Measurements from ENCODE around the gene MED27. TPM values are rescaled to one million over a fixed set of nuclear protein-coding genes. Genes with fewer than 3 reads are reported as not detected.

The MED27 gene
- total RNA-seq, 2 donors from 2014 or later: 35.4 to 41.9 TPM

DNA sequence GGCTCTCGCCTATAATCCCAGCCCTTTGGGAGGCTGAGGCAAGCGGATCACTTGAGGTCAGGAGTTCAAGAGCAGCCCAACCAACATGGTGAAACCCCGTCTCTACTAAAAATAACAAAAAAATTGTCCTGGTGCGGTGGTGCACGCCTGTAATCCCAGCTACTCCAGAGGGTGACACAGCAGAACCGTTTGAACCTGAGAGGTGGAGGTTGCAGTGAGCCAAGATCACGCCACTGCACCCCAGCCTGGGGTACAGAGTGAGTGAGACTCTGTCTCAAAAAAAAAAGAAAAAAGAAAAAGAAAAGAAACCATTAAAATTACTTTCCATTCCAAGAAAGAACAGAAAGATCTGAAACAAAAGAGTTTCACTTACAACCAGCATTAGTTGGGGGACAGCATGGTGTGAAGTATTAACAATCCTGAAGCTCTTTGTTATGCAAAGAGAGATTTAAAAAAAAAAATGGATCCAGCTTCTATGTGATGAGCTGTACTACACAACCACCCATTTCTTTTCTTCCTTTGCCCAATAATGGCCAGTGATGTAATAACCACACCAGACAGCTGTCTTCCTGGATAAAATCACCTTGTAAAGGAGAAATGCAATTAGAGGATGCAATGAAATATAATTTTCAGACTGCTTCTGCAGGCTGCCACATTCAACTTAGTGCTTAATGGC lies 76.9 kb downstream of the MED27 start:
- no peak for DNase-seq (ENCODE audit: low spot score)
- no peaks in the 10 kb centered on the region for H3K27me3 Mint-ChIP-seq
- H3K27ac Mint-ChIP-seq: peak overlapping the region in 1 of 2 donors; percentile 84
- ATAC-seq: no peak
- H3K4me1 Mint-ChIP-seq (ENCODE audit: low read depth in 2 of 2): peaks cover 60 to 72% of the 10 kb centered on the region in 2 donors
- H3K36me3 Mint-ChIP-seq: peaks cover 5% of the 10 kb centered on the region
- H3K4me3 Mint-ChIP-seq: peak overlapping the region; percentile 10
- peaks cover 4% of the 10 kb centered on the region for H3K9me3 Mint-ChIP-seq

DNA sequence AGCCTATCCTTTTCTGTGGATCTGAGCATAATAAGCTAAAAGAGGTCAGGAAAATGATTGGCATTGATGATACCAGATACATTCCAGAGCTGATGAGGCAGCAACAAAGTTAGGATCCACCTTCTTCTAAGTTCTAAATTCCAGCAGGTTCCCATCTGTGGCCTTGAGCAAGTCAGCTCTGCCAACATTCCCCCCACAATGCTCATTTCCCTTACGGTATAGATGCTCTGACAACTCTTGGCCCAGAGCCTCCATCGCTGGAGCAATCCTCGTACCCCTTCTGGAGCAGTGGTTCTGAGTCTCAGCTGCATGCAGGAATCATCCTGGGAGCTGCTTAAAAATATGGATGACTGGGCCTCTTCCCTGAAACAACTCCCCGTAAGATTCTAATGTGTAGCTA lies 78.1 kb downstream of the MED27 start:
- Mint-ChIP-seq H3K36me3 (peaks cover 5% of the 10 kb centered on the region), H3K27me3 (no peaks in the 10 kb centered on the region), H3K27ac (peak overlapping the region in 1 of 2 donors; percentile 20), H3K4me3 (no peak overlapping the region), H3K4me1 (ENCODE audit: low read depth in 2 of 2) (peaks cover 49 to 60% of the 10 kb centered on the region in 2 donors), H3K9me3 (no peaks in the 10 kb centered on the region)
- ATAC-seq (no peak), DNase-seq (ENCODE audit: low spot score) (no peak)

DNA sequence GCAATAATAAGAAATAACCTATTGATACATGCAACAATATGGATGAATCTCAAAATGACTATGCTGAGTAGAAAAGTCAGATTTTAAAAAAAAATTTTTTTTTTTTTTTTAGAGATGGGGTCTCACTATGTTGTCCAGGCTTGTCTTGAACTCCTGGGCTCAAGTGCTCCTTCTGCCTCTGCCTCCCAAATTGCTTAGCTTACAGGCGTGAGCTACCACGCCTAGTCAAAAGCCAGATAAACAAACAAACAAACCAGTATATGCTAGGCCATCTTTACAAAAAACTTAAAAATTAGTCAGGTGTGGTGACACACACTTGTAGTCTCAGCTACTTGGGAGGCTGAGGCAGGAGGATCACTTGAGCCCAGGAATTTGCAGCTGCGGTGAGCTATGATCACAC lies 79.0 kb downstream of the MED27 start:
- Mint-ChIP-seq H3K9me3 (no peaks in the 10 kb centered on the region), H3K27ac (peak overlapping the region in 1 of 2 donors; percentile 15), H3K36me3 (peaks cover 5% of the 10 kb centered on the region), H3K4me3 (peak overlapping the region; percentile 74), H3K27me3 (no peaks in the 10 kb centered on the region), H3K4me1 (ENCODE audit: low read depth in 2 of 2) (peaks cover 43 to 53% of the 10 kb centered on the region in 2 donors)
- DNase-seq (ENCODE audit: low spot score) (no peak), ATAC-seq (no peak)

DNA sequence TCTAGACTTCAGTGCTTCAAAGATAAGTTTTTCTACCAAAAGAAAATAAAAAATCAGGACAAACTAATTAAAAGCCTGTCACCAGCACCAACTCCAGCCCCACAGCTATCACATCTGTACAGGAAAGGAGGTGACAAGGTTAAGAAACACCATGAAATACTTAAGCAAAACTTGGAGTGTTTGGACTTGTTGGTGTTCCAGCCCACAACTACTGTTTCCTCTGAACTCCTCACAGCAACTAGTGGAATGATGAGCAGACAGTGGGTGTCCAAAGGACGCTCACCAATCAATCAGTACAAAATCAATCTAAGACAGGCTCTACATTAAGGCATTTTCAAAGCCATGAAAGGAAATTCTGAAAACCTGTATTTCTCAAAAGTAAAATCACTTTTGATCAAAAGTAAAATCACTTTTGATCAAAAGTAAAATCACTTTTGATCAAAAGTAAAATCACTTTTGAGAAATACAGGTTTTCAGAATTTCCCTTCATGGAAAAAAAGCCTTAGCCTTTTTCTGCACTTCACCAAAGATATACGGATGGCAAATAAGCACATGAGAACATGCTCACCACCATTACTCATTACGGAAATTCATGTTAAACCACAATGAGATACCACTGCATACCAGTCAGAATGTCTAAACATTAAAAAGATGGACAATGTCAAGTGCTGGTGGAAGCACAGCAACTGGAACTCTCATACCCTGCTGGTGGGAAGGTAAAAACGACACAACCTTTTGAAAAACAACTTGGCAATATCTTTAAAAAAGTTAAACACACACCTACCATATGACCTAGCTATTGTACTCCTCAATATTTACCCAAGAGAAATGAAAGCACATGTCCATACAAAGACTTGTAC lies 79.7 kb downstream of the MED27 start:
- Mint-ChIP-seq H3K27ac (peak overlapping the region in 1 of 2 donors; percentile 15), H3K27me3 (no peaks in the 10 kb centered on the region), H3K9me3 (no peaks in the 10 kb centered on the region), H3K4me1 (ENCODE audit: low read depth in 2 of 2) (peaks cover 41 to 52% of the 10 kb centered on the region in 2 donors), H3K36me3 (peaks cover 5% of the 10 kb centered on the region), H3K4me3 (peak overlapping the region; percentile 74)
- DNase-seq (ENCODE audit: low spot score) (no peak), ATAC-seq (peak; percentile 83 to 87)

DNA sequence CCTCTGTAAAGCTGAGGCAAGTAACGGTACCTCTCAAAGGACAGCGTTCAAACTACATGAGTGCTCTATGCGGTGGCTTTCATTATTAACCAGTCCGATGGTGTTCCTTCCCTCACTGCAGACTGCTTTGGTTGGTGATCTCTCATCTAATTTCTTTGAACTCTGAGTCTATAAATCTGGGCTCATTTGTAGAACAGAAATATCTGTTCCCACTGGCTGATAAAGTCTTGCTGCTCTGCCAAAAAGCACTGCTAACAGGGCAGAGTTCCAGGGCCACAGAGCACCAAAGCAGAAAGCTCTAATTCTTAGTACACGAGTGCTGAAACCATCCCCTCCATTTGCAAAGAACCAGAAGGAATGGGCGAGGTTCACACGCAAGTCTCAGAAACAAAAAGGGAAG lies 81.9 kb downstream of the MED27 start:
- H3K36me3 Mint-ChIP-seq: peaks cover 5% of the 10 kb centered on the region
- no peak for DNase-seq (ENCODE audit: low spot score)
- peaks cover 28 to 32% of the 10 kb centered on the region in 2 donors for H3K4me1 Mint-ChIP-seq (ENCODE audit: low read depth in 2 of 2)
- ATAC-seq: no peak
- no peak overlapping the region for H3K4me3 Mint-ChIP-seq
- no peaks in the 10 kb centered on the region for H3K27me3 Mint-ChIP-seq
- no peak overlapping the region for H3K27ac Mint-ChIP-seq
- no peaks in the 10 kb centered on the region for H3K9me3 Mint-ChIP-seq

DNA sequence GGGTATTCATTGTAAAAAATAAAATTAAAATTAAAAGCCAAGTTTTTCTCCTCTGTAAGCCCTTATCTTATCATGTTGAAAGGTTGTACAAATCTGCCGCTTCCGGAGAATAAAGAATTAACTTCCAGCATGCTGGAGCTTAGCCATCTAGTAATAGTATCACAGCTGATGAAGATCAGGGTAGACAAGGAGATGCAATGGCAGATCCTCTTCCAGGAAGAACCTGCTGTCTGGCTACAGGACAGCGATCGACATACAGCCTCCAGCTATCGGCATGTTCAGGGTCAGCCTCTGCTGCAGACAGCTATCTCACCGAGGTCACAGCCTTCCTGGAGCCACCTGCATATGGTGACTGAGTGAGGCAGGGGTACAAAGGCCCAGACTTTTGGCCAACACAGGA lies 82.6 kb downstream of the MED27 start:
- H3K27ac Mint-ChIP-seq: no peak overlapping the region
- ATAC-seq (no peak), DNase-seq (ENCODE audit: low spot score) (no peak)
- no peak overlapping the region for H3K4me3 Mint-ChIP-seq
- H3K27me3 Mint-ChIP-seq: no peaks in the 10 kb centered on the region
- no peaks in the 10 kb centered on the region for H3K9me3 Mint-ChIP-seq
- peaks cover 5% of the 10 kb centered on the region for H3K36me3 Mint-ChIP-seq
- peaks cover 23 to 29% of the 10 kb centered on the region in 2 donors for H3K4me1 Mint-ChIP-seq (ENCODE audit: low read depth in 2 of 2)

DNA sequence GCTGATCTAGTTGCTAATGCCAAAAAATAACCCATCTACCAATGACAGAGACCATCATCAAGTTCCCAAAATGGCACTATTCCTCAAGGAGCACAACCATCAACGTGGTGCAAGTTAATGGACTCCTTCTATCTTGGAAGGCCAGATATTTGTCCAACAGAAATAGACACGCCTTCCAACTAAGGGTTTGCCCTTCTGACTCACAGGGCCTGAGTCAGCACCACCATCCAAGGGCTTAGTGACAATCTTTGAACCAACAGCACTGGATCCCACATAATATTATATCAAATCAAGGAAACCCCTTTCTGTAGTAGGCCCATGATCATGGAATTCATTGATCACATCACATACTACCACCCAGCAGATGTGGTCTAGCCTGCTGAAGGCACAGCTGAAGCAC lies 84.3 kb downstream of the MED27 start:
- Mint-ChIP-seq H3K36me3 (peaks cover 4% of the 10 kb centered on the region), H3K27me3 (no peaks in the 10 kb centered on the region), H3K4me1 (ENCODE audit: low read depth in 2 of 2) (peaks cover 15 to 21% of the 10 kb centered on the region in 2 donors), H3K4me3 (no peak overlapping the region), H3K27ac (no peak overlapping the region), H3K9me3 (no peaks in the 10 kb centered on the region)
- DNase-seq (ENCODE audit: low spot score) (no peak), ATAC-seq (no peak)

DNA sequence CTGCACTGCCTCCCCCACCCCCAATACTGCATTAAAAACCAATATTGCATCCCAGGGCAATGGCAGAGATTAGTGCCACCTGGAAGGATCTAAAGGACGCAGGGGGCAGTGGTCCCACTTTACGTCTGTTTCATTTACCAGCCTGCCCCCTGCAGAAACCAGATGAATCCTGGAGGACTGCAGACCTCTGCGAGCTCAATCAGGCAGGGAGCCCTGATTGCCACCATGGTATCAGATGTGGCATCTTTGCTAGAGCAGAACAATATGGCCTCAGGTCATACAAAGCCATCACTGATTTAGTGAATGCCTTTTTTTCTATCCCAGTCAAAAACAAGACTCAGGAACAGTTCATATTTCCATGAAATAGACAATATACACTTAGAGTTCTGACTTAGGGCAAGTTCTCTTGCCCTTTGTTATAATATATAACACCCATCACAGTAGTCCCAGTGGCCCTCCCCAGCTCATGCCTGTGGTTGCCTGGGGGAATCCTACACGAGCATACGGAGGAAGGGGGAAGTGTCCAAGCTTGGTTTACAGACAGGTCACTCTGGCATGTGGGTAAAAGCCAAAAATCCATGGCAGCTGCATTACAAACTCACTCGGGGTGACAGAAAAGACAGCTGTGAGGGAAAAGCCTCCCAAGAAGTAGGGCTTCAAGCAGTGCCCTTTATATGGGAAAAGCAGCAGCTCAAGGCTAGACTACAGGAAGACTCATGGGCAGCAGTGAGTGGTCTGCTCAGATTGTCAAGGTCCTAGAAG lies 85.1 kb downstream of the MED27 start:
- Mint-ChIP-seq H3K4me3 (no peak overlapping the region), H3K27me3 (no peaks in the 10 kb centered on the region), H3K4me1 (ENCODE audit: low read depth in 2 of 2) (peaks cover 12 to 13% of the 10 kb centered on the region in 2 donors), H3K9me3 (no peaks in the 10 kb centered on the region), H3K36me3 (no peaks in the 10 kb centered on the region), H3K27ac (no peak overlapping the region)
- DNase-seq (ENCODE audit: low spot score) (no peak), ATAC-seq (no peak)

DNA sequence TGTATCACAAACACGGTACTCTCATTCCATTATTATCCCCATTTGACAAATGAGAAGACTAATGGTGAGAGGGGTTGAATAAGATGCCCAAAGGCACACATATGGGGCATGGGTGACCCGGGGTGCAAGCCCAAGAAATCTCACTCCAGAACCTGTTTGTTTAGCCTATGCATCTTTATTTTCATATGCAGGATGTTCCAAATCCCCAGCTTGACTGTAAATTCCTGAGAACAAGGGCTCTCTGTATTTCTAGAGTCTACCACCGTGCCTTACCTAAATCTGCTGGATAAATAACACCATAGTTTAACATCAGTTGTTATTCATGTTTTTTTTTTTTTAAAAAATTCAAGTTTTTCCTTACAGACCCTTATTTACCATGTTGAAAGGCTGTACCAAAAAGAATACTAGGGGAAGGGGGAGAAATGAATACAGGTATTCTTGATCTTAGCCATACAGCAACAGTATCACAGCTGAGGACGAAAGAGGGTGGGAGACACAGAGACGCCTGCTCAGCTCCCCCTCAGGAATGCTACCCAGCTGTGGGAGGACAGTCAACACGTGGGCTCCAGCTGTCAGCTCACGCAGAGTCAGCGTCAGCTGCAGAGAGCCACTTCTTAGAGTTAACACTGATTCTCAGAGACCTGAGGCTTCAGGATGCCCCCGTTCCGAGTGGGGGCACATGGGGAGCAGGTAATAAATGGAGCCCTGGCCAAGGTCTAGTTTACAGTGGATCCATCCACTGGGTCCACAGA lies 86.6 kb downstream of the MED27 start:
- DNase-seq (ENCODE audit: low spot score): no peak
- no peaks in the 10 kb centered on the region for H3K27me3 Mint-ChIP-seq
- no peak overlapping the region for H3K4me3 Mint-ChIP-seq
- no peak overlapping the region for H3K27ac Mint-ChIP-seq
- no peaks in the 10 kb centered on the region for H3K9me3 Mint-ChIP-seq
- no peaks in the 10 kb centered on the region for H3K36me3 Mint-ChIP-seq
- no peak for ATAC-seq
- peaks cover 0 to 8% of the 10 kb centered on the region in 2 donors for H3K4me1 Mint-ChIP-seq (ENCODE audit: low read depth in 2 of 2)

DNA sequence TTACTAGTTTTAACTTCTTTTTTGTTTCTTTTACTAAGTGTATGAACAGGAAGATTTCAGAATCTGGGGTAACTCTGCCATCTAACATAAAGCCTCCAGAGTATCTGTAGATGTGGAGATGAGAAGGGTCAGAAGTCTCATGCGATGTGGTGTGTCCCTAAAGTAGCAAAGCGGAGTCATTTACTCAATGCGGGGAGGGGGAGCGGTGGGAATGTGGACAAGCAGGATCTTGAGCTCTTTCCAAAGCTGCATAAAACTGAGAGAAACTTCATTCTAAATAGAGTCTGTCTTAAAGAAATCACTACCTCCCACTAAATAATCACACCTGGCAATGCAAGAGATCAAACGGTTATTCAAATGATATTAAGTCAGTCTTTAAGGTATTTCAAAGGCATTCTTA lies 92.4 kb downstream of the MED27 start:
- H3K27ac Mint-ChIP-seq: no peak overlapping the region

DNA sequence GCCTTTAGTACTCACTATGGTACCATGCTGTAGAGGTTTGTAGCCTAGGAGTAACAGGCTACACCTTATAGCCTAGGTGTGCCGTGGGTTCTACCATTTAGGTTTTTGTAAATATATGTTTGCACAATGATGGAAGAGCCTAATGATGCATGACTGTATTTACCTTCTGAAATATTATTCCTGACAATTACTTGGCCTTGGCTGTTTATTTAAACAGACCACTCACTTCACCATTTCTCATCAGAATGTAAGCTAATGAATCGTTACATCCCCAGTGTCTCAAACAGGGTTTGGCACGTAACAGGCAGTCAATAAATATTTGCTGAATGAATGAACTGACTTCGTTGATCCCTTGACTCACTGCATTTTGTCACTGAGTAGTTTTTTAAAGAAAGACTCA lies 93.1 kb downstream of the MED27 start:
- Mint-ChIP-seq H3K36me3 (no peaks in the 10 kb centered on the region), H3K27ac (no peak overlapping the region), H3K9me3 (no peaks in the 10 kb centered on the region), H3K4me3 (no peak overlapping the region), H3K4me1 (ENCODE audit: low read depth in 2 of 2) (peaks cover 11 to 14% of the 10 kb centered on the region in 2 donors), H3K27me3 (no peaks in the 10 kb centered on the region)
- DNase-seq (ENCODE audit: low spot score) (no peak), ATAC-seq (no peak)

More for the DNA sequence above, 92.4 kb downstream of the MED27 start:
- no peaks in the 10 kb centered on the region for H3K27me3 Mint-ChIP-seq
- DNase-seq (ENCODE audit: low spot score) (no peak), ATAC-seq (no peak)
- peaks cover 11 to 14% of the 10 kb centered on the region in 2 donors for H3K4me1 Mint-ChIP-seq (ENCODE audit: low read depth in 2 of 2)
- H3K9me3 Mint-ChIP-seq: no peaks in the 10 kb centered on the region
- H3K36me3 Mint-ChIP-seq: no peaks in the 10 kb centered on the region
- H3K4me3 Mint-ChIP-seq: no peak overlapping the region

DNA sequence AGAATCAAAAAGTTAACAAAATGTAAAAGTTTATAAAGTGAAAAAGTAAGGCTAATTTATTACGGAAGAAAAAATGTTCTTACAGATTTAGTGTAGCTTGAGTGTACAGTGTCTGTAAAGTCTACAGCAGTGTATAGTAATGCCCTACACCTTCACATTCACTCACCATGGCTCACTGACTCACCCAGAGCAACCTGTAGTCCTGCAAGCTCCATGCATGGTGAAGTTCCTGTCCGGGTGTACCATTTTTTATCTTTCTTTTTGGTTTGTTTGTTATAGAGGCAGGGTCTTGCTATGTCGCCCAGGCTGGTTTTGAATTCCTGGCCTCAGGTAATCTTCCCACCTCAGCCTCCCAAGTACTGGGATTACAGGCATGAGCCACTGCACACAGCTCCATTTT lies 93.6 kb downstream of the MED27 start:
- H3K9me3 Mint-ChIP-seq: no peaks in the 10 kb centered on the region
- ATAC-seq (no peak), DNase-seq (ENCODE audit: low spot score) (no peak)
- no peaks in the 10 kb centered on the region for H3K36me3 Mint-ChIP-seq
- H3K27ac Mint-ChIP-seq: no peak overlapping the region
- no peaks in the 10 kb centered on the region for H3K27me3 Mint-ChIP-seq
- H3K4me1 Mint-ChIP-seq (ENCODE audit: low read depth in 2 of 2): peaks cover 14 to 16% of the 10 kb centered on the region in 2 donors
- no peak overlapping the region for H3K4me3 Mint-ChIP-seq

DNA sequence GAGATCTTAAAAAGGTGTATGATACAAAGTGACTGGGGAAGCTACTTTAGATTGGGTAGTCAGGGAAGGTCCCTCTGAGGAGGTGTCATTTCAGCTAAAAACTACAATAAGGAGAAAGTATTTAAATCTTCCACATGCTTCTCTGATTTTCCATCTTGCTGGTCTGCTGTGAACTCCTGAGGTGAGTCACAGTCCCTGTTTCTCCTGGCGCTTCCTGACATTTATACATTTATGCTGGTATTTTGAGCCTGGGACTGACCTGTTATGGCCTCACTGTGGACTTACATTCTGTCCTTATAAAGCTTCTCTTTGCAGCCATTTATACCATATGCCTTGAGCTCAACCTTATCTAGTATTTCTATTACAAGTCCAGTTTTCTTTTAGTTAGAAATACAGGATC lies 95.1 kb downstream of the MED27 start:
- ATAC-seq (no peak), DNase-seq (ENCODE audit: low spot score) (no peak)
- H3K4me1 Mint-ChIP-seq (ENCODE audit: low read depth in 2 of 2): peaks cover 11 to 16% of the 10 kb centered on the region in 2 donors
- H3K27me3 Mint-ChIP-seq: no peaks in the 10 kb centered on the region
- H3K36me3 Mint-ChIP-seq: no peaks in the 10 kb centered on the region
- no peak overlapping the region for H3K4me3 Mint-ChIP-seq
- H3K27ac Mint-ChIP-seq: no peak overlapping the region
- no peaks in the 10 kb centered on the region for H3K9me3 Mint-ChIP-seq

Measured in natural killer cell treated with Interleukin-12 subunit alpha and Interleukin-12 subunit beta and Interleukin-15 and Interleukin-18, amount 100 ng/mL, for 72 hours (primary cell).